Amniotic epithelial cell (primary cell): Measurements from ENCODE around the gene CLMP.
A peak's percentile ranks its signal among the peaks of the same experiment; 100 is the strongest.

Experiments used
- DNase-seq: peaks from one replicate; pipeline ENCODE4 v3.0.0-alpha.2; 2010; ENCODE audit warnings: low read depth

Gene CLMP

DNA sequence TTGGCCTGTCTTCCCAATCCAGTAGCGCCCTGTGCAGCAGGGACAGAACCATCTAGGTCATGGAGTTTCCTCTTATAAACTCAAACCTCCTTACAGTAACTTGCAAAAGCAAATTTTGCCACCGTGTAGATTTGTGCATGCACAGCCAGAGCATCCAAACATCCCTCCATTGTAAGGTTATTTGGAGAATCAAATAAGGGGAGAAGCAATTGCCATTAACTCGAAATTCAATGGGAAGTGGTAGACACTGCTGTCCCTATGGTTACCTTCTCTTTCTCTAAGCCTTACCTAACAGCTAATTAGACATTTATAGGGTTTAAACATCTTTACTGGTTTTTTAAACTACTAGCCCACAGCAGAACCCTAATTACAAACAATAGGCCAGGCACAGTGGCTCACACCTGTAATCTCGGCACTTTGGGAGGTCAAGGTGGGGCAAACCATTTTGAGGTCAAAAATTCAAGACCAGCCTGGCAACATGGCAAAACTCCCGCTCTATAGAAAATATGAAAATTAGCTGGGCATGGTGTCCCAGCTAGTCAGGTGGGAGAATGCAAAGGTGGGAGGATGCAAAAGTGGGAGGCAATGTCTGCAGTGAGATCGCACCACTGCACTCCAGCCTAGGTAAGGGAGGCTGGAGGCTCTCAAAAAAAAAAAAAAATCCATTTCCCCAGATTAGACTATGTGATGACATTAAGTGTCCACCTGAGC, 139.7 kb downstream of the CLMP start:
- no peak for DNase-seq

DNA sequence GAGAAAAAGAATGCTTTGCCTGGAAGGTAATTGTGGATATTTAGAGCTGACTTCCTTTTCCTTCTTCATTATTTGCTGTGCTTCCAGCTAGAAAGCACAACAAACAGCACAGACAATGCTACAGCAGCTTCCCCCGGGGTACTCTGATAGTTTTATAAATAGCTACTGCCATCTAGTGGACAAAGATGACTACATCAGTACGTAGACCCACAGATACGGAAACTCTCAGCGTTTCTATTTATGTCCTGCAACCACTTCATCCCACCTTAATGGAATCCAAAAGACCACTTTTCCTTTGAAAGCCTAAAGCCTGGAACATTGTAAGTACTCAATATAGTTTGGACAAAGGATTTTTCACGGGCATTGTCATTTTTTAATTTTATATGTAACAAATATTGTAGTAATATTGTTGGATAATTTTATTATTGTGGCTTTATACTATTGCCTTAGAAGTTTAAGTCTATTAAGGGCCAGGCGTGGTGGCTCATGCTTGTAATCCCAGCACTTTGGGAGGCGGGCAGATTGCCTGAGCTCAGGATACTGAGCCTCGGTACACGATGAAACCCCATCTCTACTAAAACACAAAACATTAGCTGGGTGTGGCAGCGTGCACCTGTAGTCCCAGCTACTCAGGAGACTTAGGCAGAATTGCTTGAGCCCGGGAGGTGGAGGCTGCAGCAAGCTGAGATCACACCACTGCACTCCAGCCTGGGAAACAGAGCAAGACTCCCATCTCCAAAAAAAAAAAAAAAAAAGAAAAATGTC, 140.6 kb downstream of the CLMP start:
- peak; percentile 67 for DNase-seq

DNA sequence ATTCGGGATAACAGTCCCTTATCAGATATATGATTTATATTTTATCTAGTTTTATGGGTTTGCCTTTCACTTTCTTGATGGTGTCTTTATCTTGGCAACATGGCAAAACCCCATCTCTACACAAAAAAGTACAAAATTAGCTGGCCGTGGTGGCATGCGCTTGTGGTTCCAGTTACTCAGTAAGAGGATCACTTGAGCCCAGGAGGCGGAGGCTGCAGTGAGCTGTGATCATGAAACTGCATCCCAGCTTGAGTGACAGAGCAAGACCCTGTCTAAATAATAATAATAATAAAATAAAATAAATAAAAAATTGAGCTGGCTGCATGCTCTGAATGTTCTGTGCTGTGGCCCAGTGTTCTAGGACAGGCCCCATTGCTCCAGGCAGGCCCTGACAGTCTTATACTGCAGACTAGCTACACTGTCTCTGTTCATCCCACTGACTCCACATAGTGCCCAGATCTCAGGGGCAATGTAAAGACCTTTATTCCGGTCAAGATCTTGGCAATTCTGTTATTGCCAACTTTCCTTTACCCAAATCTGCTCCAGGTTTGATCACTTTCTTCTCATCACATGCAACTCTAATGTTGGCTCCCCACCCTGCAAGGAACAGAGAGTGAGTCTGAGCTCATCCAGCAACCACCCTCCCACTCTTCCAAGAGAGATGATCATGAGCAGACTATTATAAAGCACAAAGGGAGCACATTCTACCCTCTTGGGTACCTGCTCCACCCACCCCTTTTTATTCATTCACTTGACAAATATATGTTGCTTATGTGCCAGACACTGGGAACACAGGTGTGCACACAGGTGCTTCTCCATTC, 141.9 kb downstream of the CLMP start:
- DNase-seq: no peak

DNA sequence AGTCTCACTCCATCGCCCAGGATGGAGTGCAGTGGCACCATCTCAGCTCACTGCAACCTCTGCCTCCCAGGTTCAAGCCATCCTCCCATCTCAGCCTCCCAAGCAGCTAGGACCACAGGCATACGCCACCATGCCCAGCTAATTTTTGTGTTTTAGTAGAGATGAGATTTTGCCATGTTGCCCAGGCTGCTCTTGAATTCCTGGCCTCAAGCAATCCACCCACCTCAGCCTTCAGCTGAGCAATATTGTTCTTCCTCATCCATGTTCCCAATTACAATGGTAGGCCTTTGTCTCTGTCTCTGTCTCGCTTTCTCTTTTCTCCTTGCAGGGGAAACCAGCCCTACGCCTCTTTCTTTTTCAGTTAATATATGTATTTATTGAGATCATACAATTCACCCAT, 143.4 kb downstream of the CLMP start:
- no peak for DNase-seq

DNA sequence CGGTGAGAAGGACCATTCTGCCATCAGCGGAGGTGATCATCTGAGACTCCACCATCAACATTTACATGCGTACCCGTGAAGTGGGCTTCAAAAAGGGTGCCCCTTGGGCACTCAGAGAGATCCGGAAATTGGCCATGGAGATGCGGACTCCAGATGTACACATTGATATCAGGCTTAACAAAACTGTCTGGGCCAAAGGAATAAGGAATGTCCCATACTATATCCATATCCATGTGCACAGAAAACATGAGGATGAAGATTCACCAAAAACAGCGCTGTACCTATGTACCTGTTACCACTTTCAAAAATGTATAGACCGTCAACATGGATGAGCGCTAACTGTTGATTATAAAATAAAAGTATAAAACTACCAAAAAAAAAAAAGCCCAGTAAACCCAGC, 143.9 kb downstream of the CLMP start:
- no peak for DNase-seq

DNA sequence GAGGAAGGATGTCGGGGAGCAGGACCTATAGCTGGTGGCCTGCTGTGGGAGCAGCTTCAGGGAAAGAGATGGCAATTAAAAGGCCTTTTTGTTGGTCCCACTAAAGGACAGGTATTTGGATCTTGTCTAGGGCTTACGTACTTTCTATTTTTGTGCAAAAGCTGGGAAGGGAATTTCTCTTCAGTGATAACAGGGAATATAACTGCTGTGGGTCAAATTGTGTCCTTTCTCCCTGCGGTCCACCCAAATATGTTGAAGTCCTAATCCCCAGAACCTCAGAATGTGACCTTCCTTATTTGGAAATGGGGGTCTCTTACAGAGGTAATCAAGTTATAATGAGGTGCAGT, 147.1 kb downstream of the CLMP start:
- no peak for DNase-seq

DNA sequence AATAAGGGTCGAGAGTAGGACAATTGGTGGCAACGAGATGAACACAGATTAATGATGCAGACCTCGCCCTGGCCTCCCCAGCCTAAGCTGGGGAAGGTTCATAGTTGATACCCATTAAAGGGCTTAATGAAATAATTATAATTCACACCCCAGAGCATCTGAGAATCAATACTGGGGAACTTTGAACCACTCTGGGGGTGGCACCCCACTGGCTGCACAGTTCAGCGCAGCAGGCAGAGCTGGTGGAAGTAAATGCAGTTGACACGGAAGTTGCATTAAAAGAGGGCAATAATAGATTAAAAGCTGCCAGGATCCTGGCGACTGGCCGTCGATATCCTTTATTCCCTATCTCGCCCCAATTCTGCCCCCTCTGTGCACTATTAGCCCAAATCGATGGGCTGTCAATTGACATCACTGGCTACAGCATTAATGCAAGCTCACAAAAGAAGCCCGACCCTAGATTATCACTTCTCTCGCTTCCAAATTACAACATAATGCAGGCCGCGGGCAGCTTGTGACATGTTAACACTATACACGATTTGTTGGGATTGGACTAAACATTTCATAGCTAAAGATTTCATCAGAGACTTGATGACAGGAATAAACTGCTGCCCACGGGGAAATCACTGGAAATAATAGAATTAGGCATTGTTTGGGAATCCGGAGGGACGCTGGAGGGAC, 147.6 kb downstream of the CLMP start:
- no peak for DNase-seq

DNA sequence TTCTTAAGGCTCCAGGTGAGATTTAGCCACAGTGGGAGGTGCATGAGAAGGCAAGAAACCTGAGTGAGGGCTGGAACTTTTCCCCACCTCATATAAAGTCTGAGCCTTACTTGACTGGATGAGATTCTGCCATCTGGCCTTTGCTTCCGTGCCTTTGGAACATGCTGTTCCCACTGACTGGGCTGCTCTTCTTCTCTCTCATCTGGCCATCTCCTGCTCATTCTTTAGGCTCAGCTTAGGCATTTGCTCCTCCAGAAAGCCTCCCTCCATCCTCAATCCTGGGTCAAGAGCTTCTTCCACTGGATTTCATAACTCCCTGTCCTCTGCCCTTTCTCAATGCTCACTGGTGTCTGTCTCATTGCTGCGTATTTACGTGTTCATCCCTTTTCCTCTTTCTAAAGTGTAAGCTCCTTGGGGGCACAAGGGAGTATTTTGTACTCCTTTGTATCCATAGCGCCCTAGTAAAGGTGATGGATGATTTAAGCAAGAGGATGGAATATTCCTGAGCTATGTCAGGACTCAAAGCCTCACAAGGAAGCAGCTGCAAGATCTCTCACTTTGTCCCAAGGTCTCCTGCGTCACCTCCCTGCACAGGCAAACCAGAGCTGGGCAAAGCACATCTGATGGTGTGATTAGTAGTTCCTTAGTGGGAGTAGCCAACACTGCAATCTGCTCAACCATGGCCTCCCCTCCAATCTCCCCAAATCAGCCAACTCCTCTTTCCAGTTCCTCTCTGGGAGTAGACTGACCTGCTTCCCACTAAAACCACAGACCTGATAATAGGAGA, 148.4 kb downstream of the CLMP start:
- DNase-seq: peak; percentile 33

DNA sequence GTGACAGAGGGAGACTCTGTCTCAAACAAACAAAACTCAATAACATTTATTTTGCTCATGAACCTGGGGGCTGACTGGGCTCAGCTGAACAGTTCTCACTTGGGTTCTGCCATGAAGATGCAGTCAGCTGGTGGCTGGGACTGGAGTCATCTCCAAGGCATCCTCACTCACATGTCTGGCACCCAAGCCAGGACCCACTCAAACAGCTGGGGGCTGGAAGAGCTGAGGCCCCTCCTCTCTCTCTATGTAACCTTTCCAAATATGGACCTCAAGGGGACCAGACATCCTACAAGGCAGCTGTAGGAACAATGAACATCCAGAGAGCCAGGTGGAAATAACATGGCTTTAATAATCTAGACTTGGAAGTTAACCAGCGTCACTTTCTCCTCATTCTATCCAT, 149.9 kb downstream of the CLMP start:
- no peak for DNase-seq

DNA sequence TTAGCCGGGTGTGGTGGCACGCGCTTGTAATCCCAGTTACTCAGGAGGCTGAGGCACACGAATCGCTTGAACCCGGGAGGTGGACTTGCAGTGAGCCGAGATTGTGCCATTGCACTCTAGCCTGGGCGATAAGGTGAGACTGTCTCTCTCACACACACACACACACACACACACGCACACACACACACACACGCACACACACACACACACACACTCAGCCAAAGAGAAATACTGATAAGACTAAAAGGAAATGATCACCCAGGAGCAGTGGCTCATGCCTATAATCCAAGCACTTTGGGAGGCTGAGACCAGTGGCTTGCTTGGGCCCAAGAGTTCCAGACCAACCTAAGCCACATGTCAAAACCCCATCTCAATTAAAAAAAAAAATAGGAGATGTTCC, 153.9 kb downstream of the CLMP start:
- DNase-seq: no peak

DNA sequence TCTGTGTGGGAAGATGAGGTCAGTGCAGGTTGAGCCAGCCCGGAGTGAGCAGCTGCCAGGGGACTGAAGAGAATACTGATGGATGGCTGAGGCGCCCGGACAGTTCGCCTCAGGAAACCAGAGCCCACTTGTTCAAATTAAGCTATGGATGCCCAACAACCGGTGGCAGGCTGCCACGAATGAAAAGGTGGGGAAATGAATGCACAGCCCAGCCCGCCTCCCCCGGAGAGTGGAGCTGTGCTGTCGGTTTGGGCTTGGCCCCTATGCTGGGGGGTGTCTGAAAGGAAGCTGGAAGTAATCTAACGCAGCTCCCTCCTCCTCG, 155.0 kb downstream of the CLMP start:
- no peak for DNase-seq

DNA sequence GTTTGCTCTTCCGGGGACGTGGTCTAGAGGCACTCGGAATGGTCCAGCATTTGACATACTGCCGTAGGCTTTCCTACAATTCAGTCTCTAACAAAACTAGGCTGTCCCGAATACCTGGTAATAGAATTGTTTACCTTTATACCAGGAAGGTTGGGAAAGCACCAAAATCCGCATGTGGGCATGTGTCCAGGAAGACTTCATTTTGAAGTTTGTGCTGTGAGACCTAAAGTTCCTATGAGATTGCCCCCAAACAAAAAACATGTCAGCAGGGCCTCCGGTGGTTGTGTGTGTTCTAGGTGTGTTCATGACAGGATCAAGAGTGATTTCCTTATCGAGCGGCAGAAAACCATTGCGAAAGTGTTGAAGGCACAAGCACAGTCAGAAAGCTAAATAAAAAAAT, 159.2 kb downstream of the CLMP start:
- DNase-seq: no peak

DNA sequence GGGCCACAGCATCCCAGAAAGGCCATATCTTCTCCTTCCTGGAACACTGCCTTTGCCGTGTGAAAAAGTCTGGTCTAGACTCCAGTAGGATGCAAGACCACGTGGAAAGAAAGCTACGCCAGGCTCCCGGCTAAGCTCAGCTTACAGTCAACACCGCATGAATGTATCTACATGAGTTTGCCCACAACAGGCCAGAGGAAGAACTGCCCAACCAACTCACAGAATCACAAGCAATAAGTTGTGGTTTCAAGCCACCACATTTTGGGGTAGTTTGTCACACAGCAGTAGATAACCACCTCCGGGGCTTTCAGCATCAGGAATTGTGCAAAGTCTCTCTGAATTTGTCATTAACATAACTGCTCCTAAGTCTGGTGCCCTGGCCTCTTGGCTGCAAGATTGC, 160.5 kb downstream of the CLMP start:
- DNase-seq: no peak

DNA sequence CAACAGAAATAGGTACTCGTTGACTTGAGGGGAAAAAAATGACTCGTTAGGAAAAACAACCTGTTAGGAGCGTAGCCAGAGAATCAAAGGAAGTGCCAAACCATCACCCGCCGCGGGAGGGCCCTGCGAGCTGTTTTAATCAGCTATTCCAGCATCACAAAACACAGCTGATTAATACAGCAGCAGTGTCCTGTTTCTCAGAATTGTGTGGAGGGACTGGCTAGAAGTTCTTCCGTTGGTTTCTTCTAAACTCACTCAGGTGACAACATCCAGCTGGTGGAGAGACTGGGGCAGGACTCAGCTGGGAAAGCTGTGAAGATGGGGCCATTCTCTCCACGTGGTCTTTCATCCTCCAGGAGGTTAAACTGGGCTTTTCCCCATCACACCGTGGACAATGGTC, 161.2 kb downstream of the CLMP start:
- no peak for DNase-seq

DNA sequence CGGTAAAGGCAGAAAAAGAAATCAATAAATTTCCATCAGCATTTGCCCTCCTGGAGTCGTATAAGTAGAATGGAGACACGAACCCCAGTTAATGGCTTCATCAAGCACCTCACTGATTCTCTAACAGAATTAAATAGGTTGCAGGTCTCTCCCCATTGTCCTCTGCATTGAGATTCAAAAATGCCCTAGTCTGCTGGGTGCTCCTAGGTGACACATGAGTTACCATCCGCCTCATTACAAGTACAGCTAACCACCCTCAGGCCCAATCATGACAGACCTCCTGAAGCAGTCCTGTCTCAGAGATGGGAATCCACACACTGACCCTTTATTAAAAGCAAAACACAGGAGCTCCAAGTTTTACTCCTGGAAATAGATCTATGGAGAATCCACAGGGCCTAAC, 164.5 kb downstream of the CLMP start:
- no peak for DNase-seq

DNA sequence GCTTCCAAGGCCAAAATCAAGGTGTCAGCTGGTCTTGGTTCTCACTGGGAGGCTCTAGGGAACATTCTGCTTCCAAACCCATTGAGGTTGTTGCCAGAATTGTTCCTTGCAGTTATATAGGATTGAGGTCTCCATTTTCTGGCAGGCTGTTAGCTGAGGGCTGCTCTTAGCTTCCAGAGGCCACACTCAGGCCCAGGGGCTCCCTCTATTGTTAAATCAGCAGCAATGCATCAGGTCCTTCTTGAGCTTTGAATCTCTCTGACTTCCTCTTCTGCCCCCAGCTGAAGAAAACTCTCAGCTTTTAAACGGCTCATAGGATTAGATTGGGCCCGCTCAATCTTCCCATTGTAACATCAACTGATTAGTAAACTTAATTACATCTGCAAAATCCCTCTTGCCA, 174.1 kb downstream of the CLMP start:
- DNase-seq: peak; percentile 46
